ENCODE data around the gene SLC25A24. TPM values are rescaled to one million over a fixed set of nuclear protein-coding genes. Genes with fewer than 3 reads are reported as not detected.

Gene SLC25A24
- 30.0 and 40.8 TPM in 2 replicates for total RNA-seq

GRCh38 chr1:108199781-108200686 lies at the start of gene SLC25A24:
Gene SLC25A24, minus strand, starts transcription at chr1:108200343. Its CDS starts 205 bp downstream, at chr1:108200138.

GRCh38 chr1:108243976-108244375 lies 43.8 kb upstream of the SLC25A24 start, which contains the start of gene NBPF4:
Gene NBPF4, minus strand, starts transcription at chr1:108244076. Its CDS starts 315 bp downstream, at chr1:108243761.

Other genes starting within 250 kb of the SLC25A24 start
- not detected in 2 replicates for gene VAV3, start 235.2 kb downstream of the SLC25A24 start, total RNA-seq
- not detected in 2 replicates for gene NBPF4, start 43.7 kb upstream of the SLC25A24 start, total RNA-seq
- gene NBPF6, start 250.0 kb upstream of the SLC25A24 start, total RNA-seq = not detected in 2 replicates

All from bronchial smooth muscle cell (primary cell).